ENCODE results near the gene CNTNAP2.
A peak's percentile ranks its signal among the peaks of the same experiment; 100 is the strongest.
"Not testable (repeated sequence)": the region's sequence is repeated elsewhere in the genome, so short reads cannot be mapped to it uniquely, and the experiment has no call there.

Gene CNTNAP2

DNA sequence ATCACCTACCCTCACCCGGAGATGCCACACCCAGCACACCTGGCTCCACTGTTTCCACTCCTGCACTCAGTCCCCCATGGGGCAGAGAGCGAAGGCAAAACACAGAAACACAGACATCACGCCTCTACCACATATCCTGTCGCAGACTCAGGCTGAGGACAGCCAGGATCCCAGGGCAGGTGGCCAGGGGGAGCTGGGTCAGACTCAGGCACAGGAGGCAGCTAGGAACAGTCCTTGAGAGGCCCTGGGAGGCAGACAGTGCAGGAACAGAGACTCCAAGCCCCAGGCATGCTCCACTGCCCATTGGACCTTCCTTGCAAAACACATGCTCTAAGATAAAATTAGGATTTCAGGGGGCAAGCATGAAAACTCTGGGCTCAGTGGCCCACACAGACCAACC, 2319.5 kb downstream of the CNTNAP2 start:
- no peak for DNase-seq

GRCh38 chr7:148436571-148436970, 2320.0 kb downstream of the CNTNAP2 start:
- DNase-seq, result no peak

- DNase-seq, result no peak
Measured at GRCh38 chr7:148437043-148437442, 2320.4 kb downstream of the CNTNAP2 start.

DNA sequence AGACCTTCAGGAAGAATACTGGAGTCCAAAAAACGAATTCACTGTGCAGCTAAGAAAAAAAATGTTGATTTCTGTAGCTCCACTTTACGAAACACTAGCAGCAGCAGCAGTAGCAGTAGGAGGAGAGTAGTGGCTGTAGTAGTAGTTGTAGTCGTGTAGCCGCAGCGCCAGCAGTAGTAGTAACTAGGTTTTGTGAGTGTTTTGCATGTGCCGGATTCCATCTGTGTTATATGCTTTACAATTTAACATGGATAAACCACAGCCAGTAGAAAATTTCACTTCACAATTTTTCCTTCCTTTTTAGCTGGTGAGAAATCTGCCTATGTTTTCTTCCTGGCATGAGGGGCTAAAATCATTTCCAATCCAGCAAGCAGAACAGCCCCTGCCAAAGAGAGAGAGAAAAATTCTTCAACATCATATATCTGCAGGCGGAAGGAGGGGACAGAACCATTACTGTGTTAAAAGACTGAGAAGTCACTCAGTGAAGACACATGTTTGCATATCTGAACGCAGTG, 2325.6 kb downstream of the CNTNAP2 start:
- no peak for DNase-seq

- no peak for DNase-seq
Measured at GRCh38 chr7:148442933-148443332, 2326.3 kb downstream of the CNTNAP2 start.

DNA sequence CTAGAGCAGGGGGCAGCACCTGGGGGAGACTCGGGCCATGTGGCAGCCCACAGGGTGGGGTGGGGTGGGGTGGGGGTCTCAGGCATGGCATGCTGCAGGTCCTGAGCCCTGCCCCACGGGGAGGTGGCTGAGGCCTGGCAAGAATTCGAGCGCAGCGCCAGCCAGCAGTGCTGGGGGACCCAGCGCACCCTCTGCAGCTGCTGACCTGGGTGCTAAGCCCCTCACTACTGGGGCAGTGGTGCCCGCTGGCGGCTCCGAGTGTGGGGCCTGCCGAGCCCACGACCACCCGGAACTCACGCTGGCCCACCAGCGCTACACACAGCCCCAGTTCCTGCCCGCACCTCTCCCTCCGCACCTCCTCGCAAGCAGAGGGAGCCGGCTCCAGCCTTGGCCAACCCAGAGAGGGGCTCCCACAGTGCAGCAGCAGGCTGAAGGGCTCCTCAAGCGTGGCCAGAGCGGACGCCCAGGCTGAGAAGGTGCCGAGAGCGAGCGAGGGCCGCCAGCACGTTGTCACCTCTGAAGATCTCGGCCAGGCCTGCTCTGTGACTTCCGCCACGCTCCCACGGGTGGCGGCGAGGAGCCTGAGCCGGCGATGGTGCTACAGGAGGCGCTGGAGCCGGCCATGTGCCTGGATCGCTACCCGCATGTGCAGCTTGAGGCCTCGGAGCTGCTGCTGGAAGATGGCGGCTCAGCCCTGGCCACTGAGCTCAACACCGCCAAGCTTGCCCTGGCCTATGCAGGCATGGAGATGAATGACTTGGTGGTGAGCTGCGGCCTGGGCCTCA, 2328.9 kb downstream of the CNTNAP2 start:
- no peak for DNase-seq

GRCh38 chr7:148447221-148447849, 2330.7 kb downstream of the CNTNAP2 start:
- no peak for DNase-seq

DNA sequence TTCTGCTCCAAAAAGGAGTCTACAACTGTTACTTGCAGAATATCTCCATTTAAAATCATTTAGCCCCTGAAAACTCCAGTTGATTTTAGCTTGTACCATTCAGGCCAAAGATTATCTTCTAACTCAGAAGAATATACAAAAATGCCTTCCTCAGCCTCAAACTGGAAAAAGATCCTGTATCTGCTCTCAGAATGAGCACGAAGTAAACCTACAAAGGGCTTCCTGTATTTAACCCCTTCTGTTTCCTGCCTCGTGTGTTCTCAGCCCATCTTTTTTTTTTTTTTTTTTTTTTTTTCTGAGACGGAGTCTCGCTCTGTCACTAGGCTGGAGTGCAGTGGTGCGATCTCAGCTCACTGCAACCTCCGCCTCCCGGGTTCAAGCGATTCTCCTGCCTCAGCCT, 2334.9 kb downstream of the CNTNAP2 start:
- not testable (repeated sequence) for DNase-seq

GRCh38 chr7:148456351-148456750, 2339.8 kb downstream of the CNTNAP2 start:
- DNase-seq, result no peak

GRCh38 chr7:148457310-148457921, 2340.8 kb downstream of the CNTNAP2 start:
- DNase-seq, result no peak

DNA sequence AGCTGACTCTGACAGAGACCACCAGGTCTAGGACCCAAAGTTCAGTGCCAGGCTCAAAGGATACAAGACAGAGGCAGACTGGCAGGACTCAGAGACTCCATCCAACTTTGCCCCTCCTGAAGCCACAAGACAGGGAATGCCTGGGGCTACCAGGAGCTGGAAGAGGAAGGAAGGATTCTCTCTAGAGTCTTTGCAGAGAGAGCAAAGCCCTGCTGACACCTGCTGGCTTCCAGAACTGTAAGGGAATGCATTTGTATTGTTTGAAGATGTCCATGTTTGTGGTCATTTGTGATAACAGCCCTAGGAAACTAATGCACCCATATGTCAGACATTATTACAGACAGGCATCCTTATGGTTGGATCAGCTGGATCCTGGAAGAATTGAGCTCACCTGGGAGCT, 2341.7 kb downstream of the CNTNAP2 start:
- peak in 1 of 3 experiments; percentile 25 for DNase-seq

DNA sequence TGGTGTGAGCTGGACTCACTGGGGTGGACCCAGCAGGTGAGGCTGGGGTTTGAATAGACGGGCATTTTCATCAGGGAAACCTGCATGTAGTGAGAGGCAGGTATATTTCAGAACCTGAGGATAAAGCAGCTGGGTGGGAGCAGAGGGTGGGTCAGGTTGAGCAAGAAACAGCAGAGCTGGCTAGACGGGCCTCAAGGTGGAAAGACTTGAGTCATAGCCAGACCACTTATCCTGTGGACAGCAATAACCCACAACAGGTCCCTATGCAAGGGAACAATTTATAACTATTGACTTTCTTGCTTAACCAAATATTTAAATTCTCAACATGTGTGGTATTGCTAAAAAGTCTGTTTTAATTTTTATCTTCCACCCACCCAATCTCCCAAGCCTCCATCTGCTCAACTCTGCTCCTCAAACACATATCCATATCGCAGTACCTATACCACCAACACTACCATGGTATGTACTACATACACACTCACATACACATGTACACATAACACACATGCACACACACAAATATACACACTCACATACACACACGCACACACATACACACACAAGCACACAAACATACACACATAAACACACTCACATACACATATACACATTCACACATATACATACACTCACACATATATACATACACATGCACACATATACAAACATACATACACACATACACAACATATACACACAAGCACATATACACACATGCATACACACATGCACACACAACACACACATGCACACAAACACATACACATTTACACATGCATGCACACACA, 2345.0 kb downstream of the CNTNAP2 start:
- no peak for DNase-seq

GRCh38 chr7:148462774-148463173, 2346.2 kb downstream of the CNTNAP2 start:
- not testable (repeated sequence) for DNase-seq

DNA sequence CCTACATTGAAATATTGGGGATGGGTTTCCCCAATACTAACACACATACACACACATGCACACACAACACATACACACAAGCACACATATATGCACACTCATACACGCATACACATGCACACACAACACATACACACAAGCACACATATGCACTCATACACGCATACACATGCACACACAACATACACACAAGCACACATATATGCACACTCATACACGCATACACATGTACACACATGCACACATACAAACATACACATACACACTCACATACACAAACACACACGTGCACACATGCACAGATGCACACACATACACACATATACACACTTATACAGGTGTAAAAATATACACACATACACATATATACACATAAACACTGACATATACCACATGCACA, 2346.6 kb downstream of the CNTNAP2 start:
- DNase-seq, result no peak

DNA sequence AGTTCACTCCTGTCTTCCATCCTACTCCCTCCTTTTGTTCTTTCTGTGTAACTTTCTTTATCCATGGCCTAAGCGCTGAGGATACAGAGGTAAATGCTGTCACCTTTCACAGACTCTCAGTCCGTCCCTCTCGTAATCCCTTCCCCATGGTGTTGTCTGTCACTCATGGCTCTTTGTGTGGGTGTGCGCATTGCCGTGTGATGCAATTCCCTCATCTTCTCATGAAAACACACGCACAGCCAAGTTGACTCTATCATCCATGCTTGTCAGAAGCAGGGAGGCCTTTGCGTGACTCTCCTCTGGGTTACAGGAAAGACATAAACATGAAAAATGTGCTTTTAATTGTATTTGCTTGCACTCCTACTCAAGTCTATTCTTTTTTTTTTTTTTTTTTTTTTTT, 2348.3 kb downstream of the CNTNAP2 start:
- no peak for DNase-seq

- not testable (repeated sequence) for DNase-seq
Measured at GRCh38 chr7:148465441-148465840, 2348.8 kb downstream of the CNTNAP2 start.

- no peak for DNase-seq
Measured at GRCh38 chr7:148466120-148466519, 2349.5 kb downstream of the CNTNAP2 start.

- DNase-seq, result no peak
Measured at GRCh38 chr7:148468700-148469098, 2352.1 kb downstream of the CNTNAP2 start.
